ENCODE data around the gene LHFPL3.
A peak's percentile ranks its signal among the peaks of the same experiment; 100 is the strongest.
"Not testable (repeated sequence)": the region's sequence is repeated elsewhere in the genome, so short reads cannot be mapped to it uniquely, and the experiment has no call there.

Gene LHFPL3

GRCh38 chr7:104903846-104904245, 575.4 kb downstream of the LHFPL3 start:
- DNase-seq, result no peak

DNA sequence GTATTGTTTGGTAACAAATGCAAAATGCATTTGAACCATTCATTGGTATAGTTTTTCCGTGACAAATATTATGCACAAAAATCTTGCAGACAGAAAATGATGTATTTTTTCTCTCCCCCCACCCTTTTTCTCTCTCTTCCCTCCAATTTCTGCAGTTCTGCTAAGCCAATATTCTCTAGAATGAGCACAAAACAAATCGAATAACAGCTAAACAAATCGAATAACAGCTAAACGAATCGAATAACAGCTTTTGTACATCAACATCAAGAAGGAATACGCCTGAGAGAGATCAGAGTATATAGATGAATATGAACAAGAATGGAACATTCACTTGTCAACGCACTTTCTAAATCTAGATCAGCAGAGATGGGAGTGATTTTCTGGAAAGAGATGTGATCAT, 577.6 kb downstream of the LHFPL3 start:
- DNase-seq, result no peak

GRCh38 chr7:104906556-104906955, 578.2 kb downstream of the LHFPL3 start:
- no peak for DNase-seq

GRCh38 chr7:104908636-104909035, 580.2 kb downstream of the LHFPL3 start:
- DNase-seq, result no peak

- DNase-seq, result no peak
Measured at GRCh38 chr7:104909096-104909495, 580.7 kb downstream of the LHFPL3 start.

GRCh38 chr7:104914421-104914820, 586.0 kb downstream of the LHFPL3 start:
- no peak for DNase-seq

DNA sequence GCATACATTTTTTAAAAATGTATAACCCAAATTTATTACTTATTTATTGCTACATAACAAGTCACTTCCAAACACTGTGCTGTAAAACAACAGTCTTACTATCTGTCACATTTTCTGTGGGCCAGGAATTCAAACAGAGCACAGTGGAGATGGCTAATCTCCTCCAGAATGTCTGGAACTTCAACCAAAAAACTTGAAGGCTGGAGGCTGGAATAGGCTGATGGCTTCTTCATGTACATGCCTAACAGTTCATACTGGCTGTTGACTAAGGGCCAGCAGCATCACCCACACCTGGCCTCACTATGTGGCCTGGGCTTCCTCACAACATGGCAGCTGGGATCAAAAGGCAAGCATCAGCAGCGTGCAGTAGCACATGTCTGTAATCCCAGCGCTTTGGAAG, 593.2 kb downstream of the LHFPL3 start:
- DNase-seq, result no peak

GRCh38 chr7:104922182-104923009, 594.0 kb downstream of the LHFPL3 start:
- no peak for DNase-seq

DNA sequence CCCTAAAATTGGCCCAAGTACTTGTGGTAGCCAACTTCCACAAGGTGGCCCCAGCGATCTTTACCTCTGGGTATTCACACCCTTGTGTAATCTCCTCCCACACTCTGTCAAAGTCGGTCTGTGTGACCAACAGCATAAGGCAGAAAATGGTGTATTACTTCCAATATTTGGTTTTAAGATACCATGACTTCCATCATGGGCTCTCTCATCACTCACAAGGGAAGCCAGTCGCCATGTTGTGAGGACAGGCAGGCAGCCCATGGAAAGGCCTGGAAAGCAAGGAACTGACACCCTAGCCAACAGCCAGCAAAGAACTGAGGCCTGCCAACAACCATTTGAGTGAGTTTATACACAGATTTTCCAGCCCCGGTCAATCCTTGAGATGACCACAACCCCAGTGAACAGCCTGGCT, 594.6 kb downstream of the LHFPL3 start:
- peak; percentile 82 for DNase-seq

DNA sequence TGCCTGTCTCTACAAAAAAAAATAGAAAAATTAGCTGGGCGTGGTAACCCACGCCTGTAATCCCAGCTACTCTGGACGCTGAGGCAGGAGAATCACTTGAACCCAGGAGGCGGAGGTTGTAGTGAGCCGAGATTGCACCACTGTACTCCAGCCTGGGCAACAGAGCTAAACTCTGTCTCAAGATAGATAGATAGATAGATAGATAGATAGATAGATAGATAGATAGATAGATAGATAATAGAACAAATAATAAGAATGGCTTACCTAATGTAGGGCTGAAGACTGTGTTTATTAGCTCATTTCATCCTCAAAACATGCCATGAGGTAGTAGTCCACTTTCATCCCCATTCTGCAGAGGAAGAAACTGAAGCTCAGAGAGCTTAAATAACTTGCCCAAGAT, 597.8 kb downstream of the LHFPL3 start:
- not testable (repeated sequence) for DNase-seq

- DNase-seq, result no peak
Measured at GRCh38 chr7:104926601-104927041, 598.2 kb downstream of the LHFPL3 start.

- DNase-seq, result no peak
Measured at GRCh38 chr7:104927055-104927454, 598.7 kb downstream of the LHFPL3 start.

GRCh38 chr7:104928721-104929400, 600.5 kb downstream of the LHFPL3 start:
- no peak for DNase-seq

GRCh38 chr7:104929921-104930320, 601.5 kb downstream of the LHFPL3 start:
- no peak for DNase-seq

- no peak for DNase-seq
Measured at GRCh38 chr7:104931181-104931781, 602.9 kb downstream of the LHFPL3 start.

DNA sequence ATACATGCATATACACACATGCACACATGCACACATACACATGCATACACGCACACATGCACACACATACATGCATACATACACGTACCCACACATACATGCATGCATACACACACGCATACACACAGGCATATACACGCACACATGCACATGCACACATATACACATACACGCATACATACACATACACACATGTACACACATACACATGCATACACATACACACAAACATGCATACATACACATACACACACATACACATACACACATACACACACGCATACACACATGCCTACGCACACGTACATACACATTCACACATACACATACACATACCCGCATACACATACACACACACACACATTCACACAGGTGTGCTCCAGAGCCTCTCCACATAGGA, 604.6 kb downstream of the LHFPL3 start:
- no peak for DNase-seq

DNA sequence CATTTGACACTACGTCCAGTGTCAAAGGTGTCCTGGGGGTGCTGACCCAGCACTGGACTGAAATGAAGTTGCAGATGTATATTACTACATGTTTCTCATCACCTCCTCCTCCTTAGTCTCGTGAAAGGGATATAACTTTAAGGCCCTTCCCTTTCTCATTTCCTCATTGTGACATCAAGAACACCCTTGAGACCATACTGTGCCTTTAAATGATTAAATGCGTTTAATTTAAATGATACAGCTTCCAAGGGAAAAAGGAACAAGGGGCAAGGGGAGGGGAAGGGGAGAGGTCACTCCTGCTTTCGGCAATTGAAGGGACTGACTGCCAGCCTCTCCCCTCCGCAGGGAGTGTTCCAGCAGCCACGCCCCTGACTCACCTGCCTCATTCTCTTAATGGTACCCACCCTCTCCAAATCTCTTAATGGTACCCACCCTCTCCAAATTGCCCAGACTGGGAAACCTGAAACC, 605.2 kb downstream of the LHFPL3 start:
- DNase-seq, result no peak

DNA sequence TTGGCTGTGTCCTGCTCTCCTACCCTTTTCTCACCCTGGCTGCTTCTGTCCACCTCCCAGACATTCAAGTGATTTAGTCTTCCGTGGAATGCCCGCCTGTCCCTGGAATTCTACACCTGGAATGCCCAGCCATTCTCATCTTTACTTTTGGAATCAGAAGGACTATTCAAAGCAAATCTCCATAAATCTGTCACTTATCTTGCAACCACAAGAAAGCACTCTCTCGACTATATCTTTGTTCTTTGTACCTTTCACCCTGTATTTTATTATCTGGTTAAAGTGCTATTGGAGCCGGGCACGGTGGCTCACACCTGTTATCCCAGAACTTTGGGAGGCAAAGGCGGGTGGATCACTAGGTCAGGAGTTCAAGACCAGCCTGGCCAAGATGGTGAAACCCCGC, 606.3 kb downstream of the LHFPL3 start:
- DNase-seq, result no peak

DNA sequence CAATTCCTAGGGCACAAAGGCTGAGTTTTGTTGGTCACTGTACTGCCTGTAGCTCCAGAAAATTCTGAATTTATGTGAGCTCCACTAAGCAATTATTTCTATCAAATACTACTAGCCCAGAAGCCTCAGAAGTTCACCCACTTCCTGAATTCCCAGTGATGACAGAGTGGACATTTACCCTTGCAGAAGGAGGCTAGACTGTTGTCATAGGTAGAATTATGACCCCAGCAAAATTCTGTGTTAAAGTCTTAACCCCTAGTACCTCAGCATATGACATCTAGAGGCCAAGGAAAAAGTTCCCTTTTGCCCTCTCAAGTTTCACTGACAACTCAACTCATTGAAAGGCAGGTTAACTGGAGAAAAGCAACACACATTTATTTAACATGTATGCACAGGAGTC, 606.9 kb downstream of the LHFPL3 start:
- DNase-seq, result no peak

- no peak for DNase-seq
Measured at GRCh38 chr7:104936546-104936945, 608.1 kb downstream of the LHFPL3 start.

DNA sequence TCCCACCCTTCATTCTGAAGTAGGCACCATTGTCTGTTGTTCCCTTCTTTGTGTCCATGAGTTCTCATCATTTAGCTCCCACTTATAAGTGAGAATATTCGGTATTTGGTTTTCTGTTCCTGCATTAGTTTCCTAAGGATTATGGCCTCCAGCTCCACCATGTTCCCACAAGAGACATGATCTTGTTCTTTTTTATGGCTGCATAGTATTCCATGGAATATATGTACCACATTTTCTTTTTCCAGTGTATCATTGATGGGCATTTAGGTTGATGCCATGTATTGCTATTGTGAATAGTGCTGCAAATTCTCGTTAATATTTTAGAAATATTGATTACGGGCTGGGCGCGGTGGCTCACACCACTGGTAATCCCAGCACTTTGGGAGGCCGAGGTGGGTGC, 609.1 kb downstream of the LHFPL3 start:
- DNase-seq, result not testable (repeated sequence)

DNA sequence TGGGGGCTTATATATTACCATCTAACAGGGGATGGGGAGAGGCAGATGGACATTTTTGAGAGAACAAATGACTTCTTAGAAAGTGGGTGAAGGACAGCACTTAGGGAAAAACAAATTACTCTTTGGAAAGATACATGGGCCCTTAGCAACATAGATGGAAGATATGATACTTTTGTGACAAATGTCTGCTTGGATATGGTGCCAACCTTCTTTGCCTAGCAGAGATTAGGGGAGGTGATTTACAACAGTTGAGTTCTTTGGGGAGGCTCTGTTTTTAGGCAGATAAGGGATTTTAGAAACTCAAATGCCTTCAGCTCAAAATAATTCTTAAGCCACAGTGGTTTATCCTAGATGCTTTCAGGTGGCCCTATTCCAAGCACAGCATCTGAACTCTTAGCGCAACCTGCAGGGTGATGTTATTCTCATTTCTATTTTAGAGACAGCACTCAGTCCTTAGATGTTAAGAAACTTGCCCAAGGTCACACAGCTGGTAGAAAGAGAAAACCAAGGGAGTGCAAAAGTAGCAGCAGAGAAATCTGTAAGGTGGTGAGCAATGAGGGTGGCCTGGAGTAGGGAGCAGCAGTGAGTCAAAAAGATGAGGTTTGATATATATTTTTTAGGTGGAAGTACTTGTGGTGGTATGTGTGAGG, 610.5 kb downstream of the LHFPL3 start:
- DNase-seq, result no peak

DNA sequence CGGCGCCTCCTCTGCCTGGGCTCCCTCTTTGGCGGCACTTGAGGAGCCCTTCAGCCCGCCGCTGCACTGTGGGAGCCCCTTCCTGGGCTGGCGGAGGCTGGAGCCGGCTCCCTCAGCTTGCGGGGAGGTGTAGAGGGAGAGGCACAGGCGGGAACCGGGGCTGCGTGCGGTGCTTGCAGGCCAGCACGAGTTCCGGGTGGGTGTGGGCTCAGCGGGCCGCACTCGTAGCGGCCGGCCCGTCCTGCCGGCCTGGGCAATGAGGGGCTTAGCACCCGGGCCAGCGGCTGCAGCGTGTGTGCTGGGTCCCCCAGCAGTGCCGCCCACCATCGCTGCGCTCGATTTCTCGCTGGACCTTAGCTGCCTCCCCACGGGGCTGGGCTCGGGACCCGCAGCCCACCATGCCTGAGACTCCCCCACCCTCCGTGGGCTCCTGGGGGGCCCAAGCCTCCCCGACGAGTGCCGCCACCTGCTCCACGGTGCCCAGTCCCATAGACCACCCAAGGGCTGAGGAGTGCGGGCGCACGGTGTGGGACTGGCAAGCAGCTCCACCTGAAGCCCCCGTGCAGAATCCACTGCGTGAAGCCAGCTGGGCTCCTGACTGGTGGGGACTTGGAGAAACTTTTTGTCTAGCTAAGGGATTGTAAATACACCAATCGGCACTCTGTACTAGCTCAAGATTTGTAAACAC, 611.8 kb downstream of the LHFPL3 start:
- DNase-seq, result no peak

Data from CD4-positive, alpha-beta T cell treated with Interleukin-21 for 1 hour (primary cell).